ENCODE data around the gene IGSF11.
"Not testable (repeated sequence)": the region's sequence is repeated elsewhere in the genome, so short reads cannot be mapped to it uniquely, and the experiment has no call there.

The IGSF11 gene

DNA sequence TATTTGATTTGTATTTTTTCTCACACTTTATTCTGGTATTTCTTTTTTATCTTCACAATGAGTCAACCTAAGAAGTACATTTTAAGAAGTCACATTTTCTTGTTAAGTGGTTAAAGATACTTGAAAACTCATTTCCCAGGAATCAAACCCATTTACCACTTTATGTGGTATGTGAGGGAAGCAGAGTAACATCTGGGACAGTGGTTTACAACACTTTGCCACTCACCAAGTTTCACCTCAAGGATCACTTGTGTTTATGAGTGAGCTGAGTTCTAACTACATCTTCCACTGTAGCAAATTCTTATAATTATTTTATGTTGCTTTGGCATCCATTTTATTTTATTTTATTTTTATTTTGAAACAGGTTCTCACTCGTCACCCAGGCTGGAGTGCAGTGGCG lies 53.8 kb downstream of the IGSF11 start:
- DNase-seq (ENCODE audit: low read depth): no peak
- TF ChIP-seq, protein P1, sequence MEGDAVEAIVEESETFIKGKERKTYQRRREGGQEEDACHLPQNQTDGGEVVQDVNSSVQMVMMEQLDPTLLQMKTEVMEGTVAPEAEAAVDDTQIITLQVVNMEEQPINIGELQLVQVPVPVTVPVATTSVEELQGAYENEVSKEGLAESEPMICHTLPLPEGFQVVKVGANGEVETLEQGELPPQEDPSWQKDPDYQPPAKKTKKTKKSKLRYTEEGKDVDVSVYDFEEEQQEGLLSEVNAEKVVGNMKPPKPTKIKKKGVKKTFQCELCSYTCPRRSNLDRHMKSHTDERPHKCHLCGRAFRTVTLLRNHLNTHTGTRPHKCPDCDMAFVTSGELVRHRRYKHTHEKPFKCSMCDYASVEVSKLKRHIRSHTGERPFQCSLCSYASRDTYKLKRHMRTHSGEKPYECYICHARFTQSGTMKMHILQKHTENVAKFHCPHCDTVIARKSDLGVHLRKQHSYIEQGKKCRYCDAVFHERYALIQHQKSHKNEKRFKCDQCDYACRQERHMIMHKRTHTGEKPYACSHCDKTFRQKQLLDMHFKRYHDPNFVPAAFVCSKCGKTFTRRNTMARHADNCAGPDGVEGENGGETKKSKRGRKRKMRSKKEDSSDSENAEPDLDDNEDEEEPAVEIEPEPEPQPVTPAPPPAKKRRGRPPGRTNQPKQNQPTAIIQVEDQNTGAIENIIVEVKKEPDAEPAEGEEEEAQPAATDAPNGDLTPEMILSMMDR (conservative IDR thresholded peaks at IDR 0.05; ENCODE audit: low read depth, low read length): no peak
- no peak overlapping the region for H3K4me3 ChIP-seq (ENCODE audit: low read depth, low read length)

DNA sequence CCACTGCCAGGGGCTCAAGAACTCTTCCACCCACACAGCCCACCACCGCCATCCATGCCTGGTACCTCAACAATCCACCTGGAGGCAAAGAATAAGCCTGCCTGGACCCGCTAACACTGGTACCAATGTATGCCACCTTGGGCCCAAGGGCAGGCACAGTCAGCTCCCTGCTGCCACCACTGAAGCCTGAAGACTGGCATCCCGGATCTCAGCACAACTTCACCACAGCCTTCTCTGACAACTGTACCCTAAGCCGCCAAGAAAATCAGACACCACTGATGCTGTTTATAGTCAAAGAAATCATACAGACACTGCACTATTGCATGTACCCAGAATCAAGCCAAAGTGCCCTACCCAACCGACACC lies 56.3 kb downstream of the IGSF11 start:
- H3K4me3 ChIP-seq (ENCODE audit: low read depth, low read length): no peak overlapping the region
- TF ChIP-seq, protein P1 (conservative IDR thresholded peaks at IDR 0.05; ENCODE audit: low read depth, low read length): no peak
- no peak for DNase-seq (ENCODE audit: low read depth)

DNA sequence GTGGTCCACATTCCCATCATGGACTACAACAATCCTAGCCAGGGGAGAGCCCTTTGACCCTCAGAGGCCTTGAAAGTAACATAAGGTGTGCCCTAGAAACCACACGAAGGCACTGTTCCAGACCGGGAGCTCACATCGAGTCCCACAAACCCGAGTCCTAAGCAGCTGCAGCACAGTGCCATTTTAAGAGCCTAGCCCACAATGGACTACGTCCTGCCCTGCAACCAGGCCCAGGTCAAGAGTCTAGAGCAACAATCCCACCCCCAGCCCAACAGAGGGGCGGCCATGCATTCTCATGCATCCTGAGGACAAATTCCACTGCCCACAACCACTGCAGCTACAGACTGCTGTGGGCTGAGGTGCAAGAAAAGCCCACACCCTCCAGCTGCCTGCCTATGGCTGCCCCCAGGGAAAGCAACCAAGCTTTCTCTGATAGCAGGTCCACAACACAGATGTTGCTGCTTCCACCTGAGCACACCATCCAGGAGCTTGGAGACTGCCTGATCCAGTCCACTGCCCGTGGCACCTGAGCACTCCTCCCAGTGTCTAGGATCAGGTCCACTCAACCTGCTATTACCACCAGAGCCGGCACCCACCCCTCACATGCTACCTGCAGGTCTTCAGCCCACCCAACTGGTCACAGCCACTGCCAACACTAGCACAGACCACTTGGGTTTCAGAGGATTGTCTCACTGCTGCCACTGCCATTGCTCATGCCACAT lies 56.8 kb downstream of the IGSF11 start:
- TF ChIP-seq, protein P1 (conservative IDR thresholded peaks at IDR 0.05; ENCODE audit: low read depth, low read length): no peak
- no peak overlapping the region for H3K4me3 ChIP-seq (ENCODE audit: low read depth, low read length)
- DNase-seq (ENCODE audit: low read depth): no peak

DNA sequence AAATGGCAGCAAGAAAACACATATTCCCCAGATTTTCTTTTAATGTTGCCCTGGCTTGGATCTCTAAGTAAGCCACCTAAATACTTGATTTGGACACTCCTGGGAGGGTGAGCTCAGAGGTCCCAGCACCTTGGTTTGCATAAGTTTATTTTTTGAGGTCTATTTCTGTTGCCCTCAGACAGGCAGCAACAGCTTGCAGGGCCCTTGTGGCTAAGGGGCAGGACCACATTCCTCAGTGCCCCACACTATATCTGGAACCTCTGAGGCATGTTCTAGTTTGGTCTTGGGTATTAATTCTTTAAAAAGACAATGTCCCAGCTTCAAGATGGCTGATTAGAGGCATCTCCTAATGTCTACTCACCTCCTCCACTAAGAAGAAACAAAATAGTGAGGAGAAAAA lies 57.5 kb downstream of the IGSF11 start:
- H3K4me3 ChIP-seq (ENCODE audit: low read depth, low read length): no peak overlapping the region
- TF ChIP-seq, protein P1 (conservative IDR thresholded peaks at IDR 0.05; ENCODE audit: low read depth, low read length): no peak
- no peak for DNase-seq (ENCODE audit: low read depth)

DNA sequence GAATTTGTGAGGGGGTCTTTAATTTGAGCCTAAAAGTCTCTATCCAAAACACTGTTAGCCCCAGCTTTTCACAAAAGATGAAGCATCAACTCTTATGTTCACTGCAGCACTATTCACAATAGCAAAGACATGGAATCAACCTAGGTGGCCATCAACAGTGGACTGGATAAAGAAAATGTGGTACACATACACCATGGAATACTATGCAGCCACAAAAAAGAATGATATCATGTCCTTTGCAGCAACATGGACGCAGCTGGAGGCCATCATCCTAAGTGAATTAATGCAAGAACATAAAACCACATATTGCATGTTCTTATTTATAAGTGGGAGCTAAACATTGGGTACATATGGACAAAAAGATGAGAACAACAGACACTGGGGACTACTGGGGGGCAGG lies 59.2 kb downstream of the IGSF11 start:
- H3K4me3 ChIP-seq (ENCODE audit: low read depth, low read length); DNase-seq (ENCODE audit: low read depth): not testable (repeated sequence)

DNA sequence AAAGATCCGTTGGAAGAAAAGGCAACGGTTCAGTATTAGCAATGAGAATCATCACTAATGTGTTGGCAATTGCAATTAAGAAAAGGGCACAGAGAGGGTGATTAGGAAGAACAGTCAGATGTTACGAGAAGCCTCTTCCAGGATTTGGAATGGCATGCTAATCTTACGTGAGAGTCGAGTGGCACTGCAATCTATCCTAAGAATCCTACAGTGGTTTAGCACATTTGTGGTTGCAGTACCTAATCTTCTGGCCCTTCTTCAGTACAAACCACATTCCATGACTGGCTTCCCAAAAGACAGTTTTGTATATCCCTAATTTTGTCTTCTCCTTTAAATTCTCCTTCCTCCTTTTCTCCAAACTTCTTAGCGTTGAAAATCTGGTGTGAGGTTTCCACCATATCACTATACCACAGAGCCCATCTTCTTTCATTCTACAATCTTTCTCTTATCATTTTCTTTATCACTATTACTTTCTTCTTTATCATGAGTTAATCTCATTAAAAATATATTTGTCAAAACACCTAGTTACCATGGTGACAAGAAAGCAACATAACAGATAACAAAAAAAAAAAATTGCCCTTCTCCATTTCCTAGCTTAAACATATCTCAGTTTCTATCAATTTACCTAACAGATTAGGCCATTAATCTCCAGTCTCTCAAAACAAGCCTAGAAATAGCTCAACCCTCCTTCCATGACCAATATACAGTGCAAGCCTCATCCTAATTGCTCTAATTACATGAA lies 60.1 kb downstream of the IGSF11 start:
- DNase-seq (ENCODE audit: low read depth): no peak
- TF ChIP-seq, protein P1 (conservative IDR thresholded peaks at IDR 0.05; ENCODE audit: low read depth, low read length): no peak
- no peak overlapping the region for H3K4me3 ChIP-seq (ENCODE audit: low read depth, low read length)

DNA sequence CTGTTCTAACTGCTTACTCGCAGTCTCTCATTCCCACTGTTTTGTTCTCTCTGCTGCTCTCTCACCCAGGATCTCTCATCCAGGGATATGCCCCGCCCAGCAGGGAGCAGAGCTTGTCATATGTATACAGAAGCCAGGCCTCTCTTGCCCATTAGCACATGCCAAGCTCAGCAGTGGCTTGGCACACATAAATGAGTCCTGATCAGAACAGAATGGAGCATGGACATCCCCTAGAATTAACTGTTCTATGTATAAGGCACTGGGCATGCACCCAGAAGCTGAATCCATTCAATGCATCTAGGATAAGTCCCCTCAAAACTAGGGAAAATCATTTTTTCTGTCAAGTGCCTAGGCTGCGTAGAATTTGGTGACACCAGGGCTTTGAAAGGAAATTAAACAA lies 61.6 kb downstream of the IGSF11 start:
- TF ChIP-seq, protein P1 (conservative IDR thresholded peaks at IDR 0.05; ENCODE audit: low read depth, low read length): no peak
- no peak overlapping the region for H3K4me3 ChIP-seq (ENCODE audit: low read depth, low read length)
- no peak for DNase-seq (ENCODE audit: low read depth)
